Liver (tissue), 3 donors: ENCODE data around the gene CABLES1.

Experiments used
- GABPA ChIP-seq, 2 donors: IDR thresholded peaks in 1 of 2; conservative IDR thresholded peaks in 1 of 2; 2 replicates each; pipeline ENCODE4 v1.6.1; 2016; ENCODE audit warnings: antibody characterized with exemption in 2 of 2, mild to moderate bottlenecking in 1 of 2, moderate library complexity in 1 of 2
- MAX ChIP-seq: IDR thresholded peaks from 2 replicates; pipeline ENCODE4 v1.6.1; 2016; ENCODE audit warnings: antibody characterized with exemption
- NR2F2 ChIP-seq: IDR thresholded peaks from 2 replicates; pipeline ENCODE4 v1.6.1; 2016; ENCODE audit warnings: antibody characterized with exemption
- RAD21 ChIP-seq, 2 donors: IDR thresholded peaks; 2 replicates each; pipeline ENCODE4 v1.6.1; 2016; ENCODE audit warnings: antibody characterized with exemption in 2 of 2, mild to moderate bottlenecking in 2 of 2
- YY1 ChIP-seq: IDR thresholded peaks from 2 replicates; pipeline ENCODE4 v1.6.1; 2016; ENCODE audit warnings: antibody characterized with exemption, mild to moderate bottlenecking
- TF ChIP-seq, protein P1 (sequence below): fragments of 150-350 bp; IDR thresholded peaks from 2 replicates; pipeline ENCODE4 v1.5.1; 2017; ENCODE audit warnings: improper control_type of control experiment, low read depth, low read length; ENCODE audit not compliant: missing input control
- TF ChIP-seq, protein P2 (sequence below): IDR thresholded peaks from 2 replicates; pipeline ENCODE4 v1.6.1; 2016; ENCODE audit warnings: antibody characterized with exemption, mild to moderate bottlenecking
- TF ChIP-seq, protein P3 (sequence below): IDR thresholded peaks from 2 replicates; pipeline ENCODE4 v1.6.1; 2016; ENCODE audit warnings: antibody characterized with exemption
- donor health status: healthy.
- donor health status: healthy.

GRCh38 chr18:23212161-23212560, 76.9 kb downstream of the CABLES1 start:
- TF ChIP-seq, protein P1, sequence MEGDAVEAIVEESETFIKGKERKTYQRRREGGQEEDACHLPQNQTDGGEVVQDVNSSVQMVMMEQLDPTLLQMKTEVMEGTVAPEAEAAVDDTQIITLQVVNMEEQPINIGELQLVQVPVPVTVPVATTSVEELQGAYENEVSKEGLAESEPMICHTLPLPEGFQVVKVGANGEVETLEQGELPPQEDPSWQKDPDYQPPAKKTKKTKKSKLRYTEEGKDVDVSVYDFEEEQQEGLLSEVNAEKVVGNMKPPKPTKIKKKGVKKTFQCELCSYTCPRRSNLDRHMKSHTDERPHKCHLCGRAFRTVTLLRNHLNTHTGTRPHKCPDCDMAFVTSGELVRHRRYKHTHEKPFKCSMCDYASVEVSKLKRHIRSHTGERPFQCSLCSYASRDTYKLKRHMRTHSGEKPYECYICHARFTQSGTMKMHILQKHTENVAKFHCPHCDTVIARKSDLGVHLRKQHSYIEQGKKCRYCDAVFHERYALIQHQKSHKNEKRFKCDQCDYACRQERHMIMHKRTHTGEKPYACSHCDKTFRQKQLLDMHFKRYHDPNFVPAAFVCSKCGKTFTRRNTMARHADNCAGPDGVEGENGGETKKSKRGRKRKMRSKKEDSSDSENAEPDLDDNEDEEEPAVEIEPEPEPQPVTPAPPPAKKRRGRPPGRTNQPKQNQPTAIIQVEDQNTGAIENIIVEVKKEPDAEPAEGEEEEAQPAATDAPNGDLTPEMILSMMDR: no peak
- no peak for TF ChIP-seq MAX
- TF ChIP-seq, protein P2, sequence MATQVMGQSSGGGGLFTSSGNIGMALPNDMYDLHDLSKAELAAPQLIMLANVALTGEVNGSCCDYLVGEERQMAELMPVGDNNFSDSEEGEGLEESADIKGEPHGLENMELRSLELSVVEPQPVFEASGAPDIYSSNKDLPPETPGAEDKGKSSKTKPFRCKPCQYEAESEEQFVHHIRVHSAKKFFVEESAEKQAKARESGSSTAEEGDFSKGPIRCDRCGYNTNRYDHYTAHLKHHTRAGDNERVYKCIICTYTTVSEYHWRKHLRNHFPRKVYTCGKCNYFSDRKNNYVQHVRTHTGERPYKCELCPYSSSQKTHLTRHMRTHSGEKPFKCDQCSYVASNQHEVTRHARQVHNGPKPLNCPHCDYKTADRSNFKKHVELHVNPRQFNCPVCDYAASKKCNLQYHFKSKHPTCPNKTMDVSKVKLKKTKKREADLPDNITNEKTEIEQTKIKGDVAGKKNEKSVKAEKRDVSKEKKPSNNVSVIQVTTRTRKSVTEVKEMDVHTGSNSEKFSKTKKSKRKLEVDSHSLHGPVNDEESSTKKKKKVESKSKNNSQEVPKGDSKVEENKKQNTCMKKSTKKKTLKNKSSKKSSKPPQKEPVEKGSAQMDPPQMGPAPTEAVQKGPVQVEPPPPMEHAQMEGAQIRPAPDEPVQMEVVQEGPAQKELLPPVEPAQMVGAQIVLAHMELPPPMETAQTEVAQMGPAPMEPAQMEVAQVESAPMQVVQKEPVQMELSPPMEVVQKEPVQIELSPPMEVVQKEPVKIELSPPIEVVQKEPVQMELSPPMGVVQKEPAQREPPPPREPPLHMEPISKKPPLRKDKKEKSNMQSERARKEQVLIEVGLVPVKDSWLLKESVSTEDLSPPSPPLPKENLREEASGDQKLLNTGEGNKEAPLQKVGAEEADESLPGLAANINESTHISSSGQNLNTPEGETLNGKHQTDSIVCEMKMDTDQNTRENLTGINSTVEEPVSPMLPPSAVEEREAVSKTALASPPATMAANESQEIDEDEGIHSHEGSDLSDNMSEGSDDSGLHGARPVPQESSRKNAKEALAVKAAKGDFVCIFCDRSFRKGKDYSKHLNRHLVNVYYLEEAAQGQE: no peak
- no peak for TF ChIP-seq RAD21 (IDR thresholded peaks at IDR 0.05)
- TF ChIP-seq NR2F2: no peak
- no peak for TF ChIP-seq YY1
- TF ChIP-seq, protein P3, sequence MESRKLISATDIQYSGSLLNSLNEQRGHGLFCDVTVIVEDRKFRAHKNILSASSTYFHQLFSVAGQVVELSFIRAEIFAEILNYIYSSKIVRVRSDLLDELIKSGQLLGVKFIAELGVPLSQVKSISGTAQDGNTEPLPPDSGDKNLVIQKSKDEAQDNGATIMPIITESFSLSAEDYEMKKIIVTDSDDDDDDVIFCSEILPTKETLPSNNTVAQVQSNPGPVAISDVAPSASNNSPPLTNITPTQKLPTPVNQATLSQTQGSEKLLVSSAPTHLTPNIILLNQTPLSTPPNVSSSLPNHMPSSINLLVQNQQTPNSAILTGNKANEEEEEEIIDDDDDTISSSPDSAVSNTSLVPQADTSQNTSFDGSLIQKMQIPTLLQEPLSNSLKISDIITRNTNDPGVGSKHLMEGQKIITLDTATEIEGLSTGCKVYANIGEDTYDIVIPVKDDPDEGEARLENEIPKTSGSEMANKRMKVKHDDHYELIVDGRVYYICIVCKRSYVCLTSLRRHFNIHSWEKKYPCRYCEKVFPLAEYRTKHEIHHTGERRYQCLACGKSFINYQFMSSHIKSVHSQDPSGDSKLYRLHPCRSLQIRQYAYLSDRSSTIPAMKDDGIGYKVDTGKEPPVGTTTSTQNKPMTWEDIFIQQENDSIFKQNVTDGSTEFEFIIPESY: no peak
- TF ChIP-seq GABPA (IDR thresholded peaks at IDR 0.05 in 1 of 2, conservative IDR thresholded peaks at IDR 0.05 in 1 of 2): no peak
